Measurements from ENCODE around the gene RHO. TPM values are rescaled to one million over a fixed set of nuclear protein-coding genes. Genes with fewer than 3 reads are reported as not detected.

Gene RHO
- polyA plus RNA-seq, 1 donor (not counting 4 experiments of a cell fraction or from before 2014, with no cell fraction given), result not detected

DNA sequence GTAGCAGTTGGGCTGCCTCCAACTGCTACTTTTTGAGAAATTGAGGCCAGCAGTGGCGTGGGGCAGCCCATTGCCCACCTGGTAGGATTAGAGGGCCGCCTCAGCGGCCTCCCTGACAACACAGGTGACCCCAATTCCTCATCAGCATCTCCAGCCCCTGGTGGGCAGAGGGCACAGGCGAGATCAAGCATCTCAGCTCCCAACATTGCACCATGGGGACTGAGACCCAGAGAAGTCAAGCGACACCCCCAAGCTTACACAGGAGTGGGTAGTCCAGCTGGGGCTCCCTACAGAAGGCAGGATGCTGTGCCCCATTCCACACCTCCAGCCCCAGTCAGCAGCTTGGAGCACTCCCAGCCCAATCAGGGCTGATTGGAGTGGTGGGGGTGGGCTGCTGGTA lies 14.3 kb downstream of the RHO start:
- Histone ChIP-seq H4K20me1 (ENCODE audit: control insufficient read depth, extremely low read depth, insufficient read depth, low read length) (no peaks in the 10 kb centered on the region), H3K9ac (ENCODE audit: control insufficient read depth, extremely low read depth, insufficient read depth, low read length) (no peak overlapping the region), H3K4me3 (ENCODE audit: control insufficient read depth in 2 of 3, extremely low read depth in 1 of 3, insufficient read depth in 2 of 3, low read depth in 1 of 3, low read length in 3 of 3) (no peak overlapping the region), H3K79me2 (ENCODE audit: control insufficient read depth, insufficient read depth, low read length) (no peaks in the 10 kb centered on the region), H2AFZ (ENCODE audit: control insufficient read depth, low read length) (no peak overlapping the region), H3K36me3 (ENCODE audit: control insufficient read depth in 2 of 2, extremely low read depth in 1 of 2, insufficient read depth in 2 of 2, low read length in 2 of 2) (no peaks in the 10 kb centered on the region), H3K27ac (ENCODE audit: control insufficient read depth, insufficient read depth, low read length) (no peak overlapping the region), H3K9me3 (ENCODE audit: control insufficient read depth, low read depth, low read length) (no peaks in the 10 kb centered on the region), H3K4me1 (ENCODE audit: control insufficient read depth, extremely low read depth, insufficient read depth, low read length) (no peaks in the 10 kb centered on the region), H3K9me1 (ENCODE audit: control insufficient read depth, extremely low read depth, insufficient read depth, low read length) (no peaks in the 10 kb centered on the region), H3K4me2 (ENCODE audit: control insufficient read depth, extremely low read depth, insufficient read depth, low read depth, low read length) (no peak overlapping the region), H3K27me3 (ENCODE audit: control insufficient read depth, extremely low read depth, insufficient read depth, low read length) (no peaks in the 10 kb centered on the region)
- TF ChIP-seq CTCF (optimal IDR thresholded peaks at IDR 0.05 in 1 of 3, IDR thresholded peaks at IDR 0.05 in 1 of 3, conservative IDR thresholded peaks at IDR 0.05 in 1 of 3; ENCODE audit: extremely low read depth in 1 of 3, insufficient read depth in 2 of 3, low read length in 3 of 3) (no peak), EZH2 (IDR thresholded peaks at IDR 0.05; ENCODE audit: low read length) (no peak)
- no peak for DNase-seq (ENCODE audit: low read depth, low spot score)
- FAIRE-seq, result no peak
- dilution Hi-C loops (cut with MboI; ENCODE audit: extremely low pct_ligation_motif_present, low sequenced_read_pairs), result no loop called here

GRCh38 chr3:129543156-129543790 lies 14.8 kb downstream of the RHO start, which contains the start of gene H1-8:
TSS of gene H1-8 (plus strand) at chr3:129543175. CDS start at chr3:129543219, 44 bp downstream.
- H3K9ac ChIP-seq (ENCODE audit: control insufficient read depth, extremely low read depth, insufficient read depth, low read length), result no peak within 1 kb of the TSS
- H3K4me3 ChIP-seq (ENCODE audit: control insufficient read depth in 2 of 3, extremely low read depth in 1 of 3, insufficient read depth in 2 of 3, low read depth in 1 of 3, low read length in 3 of 3), result no peak within 1 kb of the TSS
- no peaks in the 10 kb centered on the region for H3K9me3 ChIP-seq (ENCODE audit: control insufficient read depth, low read depth, low read length)
- no peaks in the 10 kb centered on the region for H3K4me1 ChIP-seq (ENCODE audit: control insufficient read depth, extremely low read depth, insufficient read depth, low read length)
- no peak within 1 kb of the TSS for H2AFZ ChIP-seq (ENCODE audit: control insufficient read depth, low read length)
- no peaks in the 10 kb centered on the region for H3K79me2 ChIP-seq (ENCODE audit: control insufficient read depth, insufficient read depth, low read length)
- H3K27me3 ChIP-seq (ENCODE audit: control insufficient read depth, extremely low read depth, insufficient read depth, low read length), result no peaks in the 10 kb centered on the region
- TF ChIP-seq EZH2 (IDR thresholded peaks at IDR 0.05; ENCODE audit: low read length) (no peak), CTCF (optimal IDR thresholded peaks at IDR 0.05 in 1 of 3, IDR thresholded peaks at IDR 0.05 in 1 of 3, conservative IDR thresholded peaks at IDR 0.05 in 1 of 3; ENCODE audit: extremely low read depth in 1 of 3, insufficient read depth in 2 of 3, low read length in 3 of 3) (no peak)
- FAIRE-seq (no peak), DNase-seq (ENCODE audit: low read depth, low spot score) (no peak)
- no peaks in the 10 kb centered on the region for H3K9me1 ChIP-seq (ENCODE audit: control insufficient read depth, extremely low read depth, insufficient read depth, low read length)
- no peak within 1 kb of the TSS for H3K27ac ChIP-seq (ENCODE audit: control insufficient read depth, insufficient read depth, low read length)
- no peaks in the 10 kb centered on the region for H3K36me3 ChIP-seq (ENCODE audit: control insufficient read depth in 2 of 2, extremely low read depth in 1 of 2, insufficient read depth in 2 of 2, low read length in 2 of 2)
- no peak within 1 kb of the TSS for H3K4me2 ChIP-seq (ENCODE audit: control insufficient read depth, extremely low read depth, insufficient read depth, low read depth, low read length)
- no peaks in the 10 kb centered on the region for H4K20me1 ChIP-seq (ENCODE audit: control insufficient read depth, extremely low read depth, insufficient read depth, low read length)
- dilution Hi-C loops (cut with MboI; ENCODE audit: extremely low pct_ligation_motif_present, low sequenced_read_pairs), result no loop called here
